GM12891 (cell line): ENCODE data around the gene RACGAP1.

Experiments
- DNase-seq: peaks from one replicate; pipeline ENCODE4 v3.0.0; 2011; ENCODE audit warnings: low spot score; ENCODE audit not compliant: insufficient read length
- FAIRE-seq: peaks from 2 replicates; lab custom pipeline; 2011; peaks lifted over from hg19 to GRCh38; lab: Jason Lieb, UNC
- PAX5 ChIP-seq: IDR thresholded peaks from 2 replicates; pipeline ENCODE4 v1.6.1; 2011; ENCODE audit warnings: low read length, moderate library complexity, mild to moderate bottlenecking; ENCODE audit not compliant: insufficient read depth, severe bottlenecking
- POLR2A ChIP-seq: IDR thresholded peaks from 2 replicates; pipeline ENCODE4 v1.6.1; 2011; ENCODE audit warnings: low read depth, low read length, control low read depth
- POLR2AphosphoS5 ChIP-seq: IDR thresholded peaks from 2 replicates; pipeline ENCODE4 v1.6.1; 2011; ENCODE audit warnings: low read depth, low read length, control low read depth
- POU2F2 ChIP-seq: IDR thresholded peaks from 2 replicates; pipeline ENCODE4 v1.6.1; 2011; ENCODE audit warnings: low read depth, mild to moderate bottlenecking, control low read depth, low read length, moderate library complexity
- SPI1 ChIP-seq: IDR thresholded peaks from 2 replicates; pipeline ENCODE4 v1.6.1; 2011; ENCODE audit warnings: low read depth, low read length, control low read depth
- TAF1 ChIP-seq: IDR thresholded peaks from 2 replicates; pipeline ENCODE4 v1.6.1; 2011; ENCODE audit warnings: low read depth, low read length, control low read depth

RACGAP1 gene

DNA sequence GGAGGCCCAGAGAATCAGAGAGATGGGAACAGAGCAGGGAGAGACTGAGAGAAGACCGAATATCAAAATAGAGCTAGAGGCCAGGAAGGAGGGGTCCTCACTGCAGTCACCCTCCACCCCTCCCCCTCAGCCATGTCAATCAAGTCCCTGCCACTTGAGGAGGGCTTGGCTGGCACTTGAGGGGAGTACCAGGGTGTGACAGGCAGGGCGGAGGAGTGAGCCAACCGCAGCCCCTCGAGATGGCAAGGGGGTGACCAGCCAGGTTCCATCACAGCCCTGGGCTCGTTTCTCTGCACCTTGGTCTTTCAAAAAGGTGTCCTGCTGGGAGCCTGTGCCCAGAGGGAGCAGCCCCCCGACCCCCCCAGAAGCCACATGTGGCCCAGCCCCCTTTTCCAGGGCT, 59.5 kb downstream of the RACGAP1 start:
- FAIRE-seq (no peak), DNase-seq (no peak)

DNA sequence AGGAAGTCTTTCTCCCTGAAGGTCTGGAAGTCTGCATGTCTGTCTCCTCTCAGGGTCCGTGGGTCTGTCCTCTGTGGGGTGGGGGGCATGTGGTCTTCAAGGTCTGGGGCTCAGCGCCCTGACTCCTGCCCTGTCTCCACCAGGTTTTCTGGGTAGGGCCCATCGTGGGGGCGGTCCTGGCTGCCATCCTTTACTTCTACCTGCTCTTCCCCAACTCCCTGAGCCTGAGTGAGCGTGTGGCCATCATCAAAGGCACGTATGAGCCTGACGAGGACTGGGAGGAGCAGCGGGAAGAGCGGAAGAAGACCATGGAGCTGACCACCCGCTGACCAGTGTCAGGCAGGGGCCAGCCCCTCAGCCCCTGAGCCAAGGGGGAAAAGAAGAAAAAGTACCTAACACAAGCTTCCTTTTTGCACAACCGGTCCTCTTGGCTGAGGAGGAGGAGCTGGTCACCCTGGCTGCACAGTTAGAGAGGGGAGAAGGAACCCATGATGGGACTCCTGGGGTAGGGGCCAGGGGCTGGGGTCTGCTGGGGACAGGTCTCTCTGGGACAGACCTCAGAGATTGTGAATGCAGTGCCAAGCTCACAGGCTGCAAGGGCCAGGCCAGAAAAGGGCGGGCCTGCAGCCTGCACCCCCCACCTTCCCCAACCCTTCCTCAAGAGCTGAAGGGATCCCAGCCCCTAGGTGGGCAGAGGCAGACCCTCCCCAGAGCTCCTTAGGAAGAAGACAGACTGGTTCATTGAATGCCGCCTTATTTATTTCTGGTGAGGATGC, 60.3 kb downstream of the RACGAP1 start:
- TF ChIP-seq POLR2A (no peak), POLR2AphosphoS5 (no peak), PAX5 (no peak), SPI1 (no peak), POU2F2 (no peak), TAF1 (no peak)
- FAIRE-seq: no peak
- no peak for DNase-seq

More for the DNA sequence above, 59.5 kb downstream of the RACGAP1 start:
- TF ChIP-seq POLR2AphosphoS5 (no peak), PAX5 (no peak), POLR2A (no peak), POU2F2 (no peak), TAF1 (no peak), SPI1 (no peak)

DNA sequence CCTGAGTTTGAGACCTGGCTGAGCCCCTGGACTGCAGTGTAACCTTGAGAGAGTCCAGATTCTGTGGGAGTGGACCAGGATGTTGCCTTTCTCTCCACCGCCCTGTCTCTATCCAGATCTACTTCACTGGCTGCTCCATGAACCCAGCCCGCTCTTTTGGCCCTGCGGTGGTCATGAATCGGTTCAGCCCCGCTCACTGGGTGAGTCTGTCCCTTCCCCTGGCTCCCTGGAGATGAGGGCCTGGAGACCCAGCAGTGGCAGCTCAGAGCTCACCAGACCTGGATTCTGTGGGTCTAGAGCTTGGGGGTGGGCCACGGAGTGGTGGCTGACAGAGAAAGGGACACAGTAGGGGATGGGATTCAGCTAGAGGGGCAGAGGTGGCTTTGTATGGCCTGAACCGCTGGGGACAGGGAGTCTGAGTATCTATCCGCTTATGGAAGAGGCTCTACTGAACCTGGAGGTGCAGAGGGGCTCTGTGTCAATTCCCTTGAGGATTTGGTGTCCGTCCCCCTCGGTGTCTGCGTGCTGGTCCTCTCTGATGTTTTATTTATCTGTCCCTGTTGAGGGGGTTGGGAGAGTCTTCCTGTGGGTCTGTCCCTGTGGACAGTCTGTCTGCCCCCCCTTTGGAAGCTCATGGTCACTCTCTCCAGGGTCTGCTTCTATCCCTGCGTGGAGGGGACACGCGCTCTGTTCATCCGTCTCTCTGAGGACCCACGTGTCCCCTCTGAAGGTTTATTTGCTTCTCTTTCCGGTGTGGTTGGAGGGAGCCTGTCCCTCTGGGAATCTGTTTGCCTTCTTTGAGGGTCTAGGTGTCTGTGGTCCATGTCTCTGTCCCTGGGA, 61.1 kb downstream of the RACGAP1 start:
- no peak for DNase-seq
- no peak for TF ChIP-seq POLR2AphosphoS5
- TF ChIP-seq POLR2A: no peak
- no peak for TF ChIP-seq TAF1
- TF ChIP-seq PAX5: no peak
- TF ChIP-seq POU2F2: no peak
- no peak for TF ChIP-seq SPI1
- no peak for FAIRE-seq

DNA sequence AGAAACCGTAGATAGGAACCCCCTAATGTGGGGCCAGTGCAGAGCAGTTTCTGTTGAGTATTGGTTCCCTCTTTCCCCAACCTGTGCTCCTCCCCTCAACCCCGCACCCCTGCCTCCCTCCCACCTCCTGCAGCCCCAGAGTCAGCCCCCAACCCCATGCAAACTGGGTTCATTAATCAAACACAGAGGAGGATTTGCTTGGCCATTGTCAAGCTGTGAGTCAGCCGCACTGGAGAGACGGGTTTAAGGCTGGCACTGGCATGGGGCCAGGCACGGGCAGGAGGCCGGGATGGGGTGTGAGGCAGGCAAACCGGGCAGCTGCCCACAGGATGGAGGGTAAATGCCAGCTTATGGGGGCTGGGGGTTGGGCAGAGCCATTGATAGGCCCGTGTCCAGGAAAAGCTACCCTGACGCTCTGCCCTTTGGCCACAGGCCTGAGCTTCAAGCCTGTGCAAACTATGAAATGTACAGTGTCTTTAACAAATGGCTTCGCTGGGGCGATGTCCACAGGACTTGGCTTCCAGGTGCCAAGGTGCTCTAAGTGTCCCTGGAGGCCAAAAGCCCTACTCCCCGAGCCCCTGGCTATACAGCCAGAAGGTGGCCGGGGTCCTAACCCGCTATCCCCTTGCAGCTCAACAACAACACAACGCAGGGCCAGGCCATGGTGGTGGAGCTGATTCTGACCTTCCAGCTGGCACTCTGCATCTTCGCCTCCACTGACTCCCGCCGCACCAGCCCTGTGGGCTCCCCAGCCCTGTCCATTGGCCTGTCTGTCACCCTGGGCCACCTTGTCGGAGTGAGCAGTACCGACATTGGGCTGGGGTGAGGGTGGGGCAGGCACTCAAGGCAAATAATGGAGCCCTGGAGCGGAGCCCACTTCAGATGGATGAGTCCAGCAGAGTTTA, 62.2 kb downstream of the RACGAP1 start:
- no peak for TF ChIP-seq TAF1
- no peak for TF ChIP-seq POLR2A
- no peak for TF ChIP-seq SPI1
- TF ChIP-seq POU2F2: no peak
- TF ChIP-seq PAX5: no peak
- no peak for TF ChIP-seq POLR2AphosphoS5
- FAIRE-seq: no peak
- DNase-seq: no peak

DNA sequence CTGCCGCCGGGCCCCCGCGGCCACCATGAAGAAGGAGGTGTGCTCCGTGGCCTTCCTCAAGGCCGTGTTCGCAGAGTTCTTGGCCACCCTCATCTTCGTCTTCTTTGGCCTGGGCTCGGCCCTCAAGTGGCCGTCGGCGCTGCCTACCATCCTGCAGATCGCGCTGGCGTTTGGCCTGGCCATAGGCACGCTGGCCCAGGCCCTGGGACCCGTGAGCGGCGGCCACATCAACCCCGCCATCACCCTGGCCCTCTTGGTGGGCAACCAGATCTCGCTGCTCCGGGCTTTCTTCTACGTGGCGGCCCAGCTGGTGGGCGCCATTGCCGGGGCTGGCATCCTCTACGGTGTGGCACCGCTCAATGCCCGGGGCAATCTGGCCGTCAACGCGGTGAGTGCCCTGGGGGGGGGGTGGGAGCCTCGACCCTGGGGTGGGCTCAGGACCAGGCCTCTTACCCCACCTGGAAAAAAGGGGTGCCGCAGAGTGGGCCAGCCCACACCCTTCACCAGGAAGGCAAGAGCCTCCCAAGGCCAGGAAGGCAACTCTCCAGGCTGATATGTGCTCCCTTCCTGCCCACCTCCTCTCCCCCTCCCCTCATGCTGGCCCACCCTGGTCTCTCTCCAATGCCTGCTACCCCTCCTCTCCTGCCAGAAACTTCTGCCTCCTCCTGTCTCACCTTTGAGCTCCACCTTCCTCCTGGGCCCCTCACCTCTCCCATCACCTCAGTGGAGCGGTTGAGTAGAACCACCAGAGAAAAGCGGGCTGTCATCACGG, 63.1 kb downstream of the RACGAP1 start:
- no peak for TF ChIP-seq POU2F2
- TF ChIP-seq POLR2A: no peak
- no peak for TF ChIP-seq TAF1
- no peak for TF ChIP-seq POLR2AphosphoS5
- no peak for TF ChIP-seq SPI1
- TF ChIP-seq PAX5: no peak
- FAIRE-seq: no peak
- DNase-seq: no peak

DNA sequence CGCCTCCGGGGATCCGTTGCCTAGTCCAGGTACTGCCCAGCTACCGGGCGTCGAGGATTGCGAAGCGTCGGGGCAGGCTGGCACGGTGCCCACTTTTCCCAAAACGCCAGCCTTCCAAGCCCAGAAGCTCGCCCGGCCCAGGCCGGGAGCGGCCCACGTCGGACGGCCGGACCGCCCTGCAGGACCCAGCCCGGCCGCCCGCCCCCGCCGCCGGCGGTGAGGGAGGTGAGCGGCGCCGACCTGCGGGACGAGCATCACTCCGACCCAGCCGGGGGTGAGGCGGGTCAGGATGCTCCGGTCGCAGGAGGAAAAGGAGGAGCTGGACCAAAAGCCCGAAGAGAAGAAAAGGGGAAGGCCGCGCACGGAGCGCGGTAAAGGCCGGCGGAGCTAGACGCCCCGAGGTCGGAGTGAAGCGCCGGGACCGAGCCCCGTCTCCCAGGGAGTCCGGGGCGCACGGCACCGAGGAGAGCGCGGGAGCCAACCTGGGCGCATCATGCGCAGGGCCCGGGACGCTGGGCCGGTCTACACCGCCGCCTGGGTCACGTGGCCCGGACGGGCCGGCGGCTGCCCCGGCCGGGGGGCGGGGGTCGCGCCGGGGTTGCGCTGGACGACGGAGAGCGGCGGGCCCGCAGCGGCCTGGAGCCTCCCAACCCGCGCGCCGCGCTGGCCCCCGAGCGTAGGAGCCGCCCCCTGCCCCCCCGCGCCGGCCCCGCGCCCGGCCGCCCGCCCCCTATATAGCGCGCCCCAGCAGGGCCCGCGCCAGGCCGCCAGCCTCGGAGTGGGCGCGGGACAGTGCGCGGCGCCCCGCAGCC, 64.0 kb downstream of the RACGAP1 start, which contains the start of gene AQP5:
AQP5 (plus strand) TSS at position 762 of the 812 bp plus-strand sequence. CDS start 146 bp downstream, outside the sequence.
- no peak for FAIRE-seq
- no peak for TF ChIP-seq POLR2AphosphoS5
- TF ChIP-seq PAX5: no peak
- no peak for TF ChIP-seq POLR2A
- no peak for TF ChIP-seq TAF1
- TF ChIP-seq SPI1: no peak
- no peak for TF ChIP-seq POU2F2
- no peak for DNase-seq

DNA sequence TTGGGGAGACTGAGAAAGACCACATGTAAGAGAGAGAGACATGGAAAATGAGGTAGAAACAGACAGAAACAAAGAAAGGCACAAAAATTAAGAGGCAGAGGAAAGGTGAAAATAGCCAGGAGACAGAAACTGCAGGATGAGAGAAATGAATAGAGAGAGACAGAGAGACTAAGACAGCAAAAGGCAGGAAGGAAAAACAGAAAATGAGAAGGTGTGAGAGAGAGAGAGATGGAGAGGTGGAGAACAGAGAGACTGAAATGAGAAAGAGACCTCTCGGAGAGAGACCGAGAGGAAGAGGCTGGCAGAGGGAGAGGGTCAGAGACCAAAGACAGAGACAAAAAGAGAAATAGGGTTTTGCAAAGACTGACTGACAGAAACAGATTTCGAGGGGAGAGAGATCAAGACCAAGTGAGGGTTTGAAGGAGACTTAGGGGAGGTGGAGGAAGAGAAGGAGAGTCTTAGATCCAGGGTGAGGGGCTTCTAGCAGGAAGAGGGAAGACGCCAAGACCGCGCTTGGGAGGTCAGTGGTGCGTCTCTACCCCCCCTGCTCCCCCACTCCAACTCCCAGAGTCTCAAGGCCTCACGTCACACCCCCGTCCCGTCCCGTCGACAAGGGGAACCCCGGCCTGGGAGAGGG, 64.7 kb downstream of the RACGAP1 start:
- DNase-seq (no peak), FAIRE-seq (no peak)
- no peak for TF ChIP-seq POLR2AphosphoS5
- no peak for TF ChIP-seq POU2F2
- no peak for TF ChIP-seq TAF1
- no peak for TF ChIP-seq PAX5
- TF ChIP-seq POLR2A: no peak
- no peak for TF ChIP-seq SPI1
